ENCODE results near the gene SH3BP5.
A peak's percentile ranks its signal among the peaks of the same experiment; 100 is the strongest.

Gene SH3BP5

GRCh38 chr3:15325228-15325627, 7.2 kb downstream of the SH3BP5 start:
- no peak for DNase-seq (ENCODE audit: low read depth)

- no peak for DNase-seq (ENCODE audit: low read depth)
Measured at GRCh38 chr3:15324379-15324808, 8.0 kb downstream of the SH3BP5 start.

- no peak for DNase-seq (ENCODE audit: low read depth)
Measured at GRCh38 chr3:15323063-15323462, 9.3 kb downstream of the SH3BP5 start.

- DNase-seq (ENCODE audit: low read depth), result no peak
Measured at GRCh38 chr3:15321349-15321748, 11.0 kb downstream of the SH3BP5 start.

GRCh38 chr3:15319575-15319974, 12.8 kb downstream of the SH3BP5 start:
- DNase-seq (ENCODE audit: low read depth), result no peak

GRCh38 chr3:15319136-15319535, 13.2 kb downstream of the SH3BP5 start:
- DNase-seq (ENCODE audit: low read depth), result no peak

- DNase-seq (ENCODE audit: low read depth), result no peak
Measured at GRCh38 chr3:15318661-15319060, 13.7 kb downstream of the SH3BP5 start.

- no peak for DNase-seq (ENCODE audit: low read depth)
Measured at GRCh38 chr3:15316998-15317435, 15.4 kb downstream of the SH3BP5 start.

GRCh38 chr3:15315003-15315402, 17.4 kb downstream of the SH3BP5 start:
- DNase-seq (ENCODE audit: low read depth), result no peak

GRCh38 chr3:15314276-15314675, 18.1 kb downstream of the SH3BP5 start:
- no peak for DNase-seq (ENCODE audit: low read depth)

- DNase-seq (ENCODE audit: low read depth), result no peak
Measured at GRCh38 chr3:15313461-15313860, 18.9 kb downstream of the SH3BP5 start.

- DNase-seq (ENCODE audit: low read depth), result no peak
Measured at GRCh38 chr3:15312550-15312949, 19.8 kb downstream of the SH3BP5 start.

GRCh38 chr3:15310491-15311370, 21.7 kb downstream of the SH3BP5 start:
- peak; percentile 22 for DNase-seq (ENCODE audit: low read depth)

GRCh38 chr3:15309662-15310335, 22.6 kb downstream of the SH3BP5 start:
- DNase-seq (ENCODE audit: low read depth), result no peak

GRCh38 chr3:15307580-15307979, 24.8 kb downstream of the SH3BP5 start:
- no peak for DNase-seq (ENCODE audit: low read depth)

- no peak for DNase-seq (ENCODE audit: low read depth)
Measured at GRCh38 chr3:15306979-15307359, 25.4 kb downstream of the SH3BP5 start.

GRCh38 chr3:15305359-15305844, 27.0 kb downstream of the SH3BP5 start:
- DNase-seq (ENCODE audit: low read depth), result no peak

GRCh38 chr3:15303728-15304127, 28.7 kb downstream of the SH3BP5 start:
- no peak for DNase-seq (ENCODE audit: low read depth)

GRCh38 chr3:15303216-15303615, 29.2 kb downstream of the SH3BP5 start:
- DNase-seq (ENCODE audit: low read depth), result no peak

- no peak for DNase-seq (ENCODE audit: low read depth)
Measured at GRCh38 chr3:15301761-15302160, 30.6 kb downstream of the SH3BP5 start.

GRCh38 chr3:15300323-15301078, 31.9 kb downstream of the SH3BP5 start:
- DNase-seq (ENCODE audit: low read depth), result no peak

- no peak for DNase-seq (ENCODE audit: low read depth)
Measured at GRCh38 chr3:15299036-15299435, 33.4 kb downstream of the SH3BP5 start.

Data from activated T-cell treated with anti-CD3 and anti-CD28 coated beads for 1 hour (primary cell).